Natural killer cell (primary cell): ENCODE results near the gene REC8. TPM values are rescaled to one million over a fixed set of nuclear protein-coding genes. Genes with fewer than 3 reads are reported as not detected.
"Not testable (repeated sequence)": the region's sequence is repeated elsewhere in the genome, so short reads cannot be mapped to it uniquely, and the experiment has no call there.

Source experiments
- ATAC-seq, 3 donors: fragments of 150-1000 bp in 2 of 3; fragments of 200-7000 bp in 1 of 3; cut with Tn5 transposase; 1 replicate in 1 of 3; 2 replicates in 2 of 3; pipeline ENCODE4 v1.10.0; 2021; ENCODE audit warnings: mild to moderate bottlenecking in 2 of 3, moderate library complexity in 2 of 3
- DNase-seq, 2 donors: peaks; one replicate each; pipeline versions ENCODE4 v3.0.0 to v3.0.0-alpha.2; 2013 to 2021; ENCODE audit warnings: mixed read lengths in 1 of 2
- H3K27ac ChIP-seq: one replicate; pipeline ENCODE4 v1.5.1; 2013; ENCODE audit warnings: mild to moderate bottlenecking, low read length
- H3K27me3 ChIP-seq: one replicate; pipeline ENCODE4 v1.6.1; 2013; ENCODE audit warnings: low read length; ENCODE audit not compliant: control insufficient read depth, insufficient read depth
- H3K36me3 ChIP-seq: one replicate; pipeline ENCODE4 v1.6.1; 2013; ENCODE audit warnings: low read length; ENCODE audit not compliant: control insufficient read depth, insufficient read depth
- H3K4me1 ChIP-seq: one replicate; pipeline ENCODE4 v1.6.1; 2013; ENCODE audit warnings: low read length; ENCODE audit not compliant: control insufficient read depth, insufficient read depth
- H3K4me3 ChIP-seq: one replicate; pipeline ENCODE4 v1.5.1; 2013; ENCODE audit warnings: low read length
- H3K9me3 ChIP-seq: one replicate; pipeline ENCODE4 v1.6.1; 2013; ENCODE audit warnings: low read length; ENCODE audit not compliant: control insufficient read depth, insufficient read depth
- H3K27ac Mint-ChIP-seq, 2 donors: one replicate each; pipeline ENCODE4 v1.8.0; 2022; ENCODE audit warnings: mild to moderate bottlenecking in 2 of 2, mixed read lengths in 2 of 2, moderate library complexity in 1 of 2
- H3K27me3 Mint-ChIP-seq, 2 donors: one replicate each; pipeline ENCODE4 v1.8.0; 2022; ENCODE audit warnings: low read depth in 2 of 2, mixed read lengths in 2 of 2
- H3K36me3 Mint-ChIP-seq: one replicate; pipeline ENCODE4 v1.8.0; 2022; ENCODE audit warnings: mixed read lengths
- H3K4me1 Mint-ChIP-seq, 2 donors: one replicate each; pipeline ENCODE4 v1.8.0; 2022; ENCODE audit warnings: mixed read lengths in 2 of 2
- H3K4me3 Mint-ChIP-seq: one replicate; pipeline ENCODE4 v1.8.0; 2022; ENCODE audit warnings: mild to moderate bottlenecking, moderate library complexity, mixed read lengths
- H3K9me3 Mint-ChIP-seq, 2 donors: one replicate each; pipeline ENCODE4 v1.8.0; 2022; ENCODE audit warnings: mixed read lengths in 2 of 2
- whole genome bisulfite sequencing: methylation state at CpG from one replicate; pipeline ENCODE4 v1.1.7; 2013; ENCODE audit warnings: missing lambda C conversion rate; ENCODE audit not compliant: insufficient coverage; 5-methylcytosine and 5-hydroxymethylcytosine counted together
- intact Hi-C: fragments of 100-400 bp; cut with micrococcal nuclease; formaldehyde crosslinking; loops from one replicate; pipeline ENCODE4 v1.14.2; 2022
- total RNA-seq, 4 donors: library from RNA; stranded (reverse); fragments of 120-200 nt in 1 of 4; gene quantifications; one replicate each; pipeline versions ENCODE4 v1.2.3 to v1.2.4, GENCODE V29; 2013 to 2022
- TF ChIP-seq, protein P1 (sequence below): fragments of 200-600 bp; IDR thresholded peaks from one replicate; pipeline ENCODE4 v1.8.0; 2022; ENCODE audit warnings: antibody characterized with exemption

Gene REC8
- total RNA-seq, 3 donors from 2014 or later (not counting 1 experiment from before 2014, with no cell fraction given) = 77.7 to 138 (median 103) TPM

DNA sequence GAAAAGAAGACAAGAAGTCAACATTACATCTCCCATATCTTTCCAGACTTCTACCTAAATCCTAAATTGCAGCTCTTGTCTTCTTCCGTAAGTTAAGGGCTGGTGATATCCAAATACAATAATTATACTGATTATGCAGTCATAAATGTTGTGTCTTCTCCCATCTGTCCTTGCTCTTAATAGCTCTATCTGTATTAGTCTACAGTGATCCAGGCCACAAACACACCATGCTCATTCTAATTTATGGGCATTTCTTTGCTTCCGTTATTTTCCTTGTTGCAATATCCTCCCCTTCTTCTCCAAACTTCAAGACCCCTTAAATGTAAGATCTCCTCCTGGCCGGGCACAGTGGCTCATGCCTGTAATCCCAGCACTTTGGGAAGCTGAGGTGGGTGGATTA is 47.6 kb downstream of the REC8 start:
- H3K27me3 Mint-ChIP-seq = no peaks in the 10 kb centered on the region
- H3K27me3 ChIP-seq = no peaks in the 10 kb centered on the region
- no peaks in the 10 kb centered on the region for H3K36me3 Mint-ChIP-seq
- H3K27ac ChIP-seq = no peak overlapping the region
- H3K4me1 Mint-ChIP-seq = peaks cover 19 to 21% of the 10 kb centered on the region in 2 donors
- H3K4me3 Mint-ChIP-seq = no peak overlapping the region
- TF ChIP-seq, protein P1, sequence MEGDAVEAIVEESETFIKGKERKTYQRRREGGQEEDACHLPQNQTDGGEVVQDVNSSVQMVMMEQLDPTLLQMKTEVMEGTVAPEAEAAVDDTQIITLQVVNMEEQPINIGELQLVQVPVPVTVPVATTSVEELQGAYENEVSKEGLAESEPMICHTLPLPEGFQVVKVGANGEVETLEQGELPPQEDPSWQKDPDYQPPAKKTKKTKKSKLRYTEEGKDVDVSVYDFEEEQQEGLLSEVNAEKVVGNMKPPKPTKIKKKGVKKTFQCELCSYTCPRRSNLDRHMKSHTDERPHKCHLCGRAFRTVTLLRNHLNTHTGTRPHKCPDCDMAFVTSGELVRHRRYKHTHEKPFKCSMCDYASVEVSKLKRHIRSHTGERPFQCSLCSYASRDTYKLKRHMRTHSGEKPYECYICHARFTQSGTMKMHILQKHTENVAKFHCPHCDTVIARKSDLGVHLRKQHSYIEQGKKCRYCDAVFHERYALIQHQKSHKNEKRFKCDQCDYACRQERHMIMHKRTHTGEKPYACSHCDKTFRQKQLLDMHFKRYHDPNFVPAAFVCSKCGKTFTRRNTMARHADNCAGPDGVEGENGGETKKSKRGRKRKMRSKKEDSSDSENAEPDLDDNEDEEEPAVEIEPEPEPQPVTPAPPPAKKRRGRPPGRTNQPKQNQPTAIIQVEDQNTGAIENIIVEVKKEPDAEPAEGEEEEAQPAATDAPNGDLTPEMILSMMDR = no peak
- DNase-seq (no peak), ATAC-seq (no peak)
- intact Hi-C loops = loop anchor here (5.0 kb wide), 1 partner anchor 93 kb away; the partner anchor contains the start of genes LTB4R and LTB4R2
- WGBS = 100% methylated on average over 1 of the region's 3 CpGs
- H3K36me3 ChIP-seq = peaks cover 4% of the 10 kb centered on the region
- peaks cover 16% of the 10 kb centered on the region for H3K4me1 ChIP-seq
- H3K4me3 ChIP-seq = no peak overlapping the region
- no peaks in the 10 kb centered on the region for H3K9me3 Mint-ChIP-seq
- no peak overlapping the region for H3K27ac Mint-ChIP-seq
- H3K9me3 ChIP-seq = no peaks in the 10 kb centered on the region

DNA sequence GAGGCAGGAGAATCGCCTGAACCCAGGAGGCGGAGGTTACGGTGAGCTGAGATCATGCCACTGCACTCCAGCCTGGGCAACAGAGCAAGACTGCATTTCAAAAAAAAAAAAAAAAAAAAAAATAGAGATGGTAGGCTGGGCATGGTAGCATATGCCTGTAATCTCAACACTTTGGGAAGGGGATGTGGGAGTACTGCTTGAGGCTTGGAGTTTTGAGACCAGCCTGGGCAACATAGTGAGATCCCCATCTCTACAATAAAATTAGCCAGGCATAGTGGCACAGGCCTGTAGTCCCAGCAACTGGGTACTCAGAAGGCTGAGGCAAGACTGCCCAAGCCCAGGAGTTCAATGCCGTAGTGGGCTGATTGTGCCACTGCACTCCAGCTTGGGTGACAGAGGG is 51.1 kb downstream of the REC8 start:
- intact Hi-C loops, ATAC-seq, H3K27ac Mint-ChIP-seq, H3K4me3 Mint-ChIP-seq, H3K27ac ChIP-seq, DNase-seq, H3K4me3 ChIP-seq, H3K4me1 Mint-ChIP-seq, H3K9me3 ChIP-seq, H3K27me3 ChIP-seq, H3K4me1 ChIP-seq, H3K27me3 Mint-ChIP-seq, H3K36me3 Mint-ChIP-seq, H3K36me3 ChIP-seq, H3K9me3 Mint-ChIP-seq: not testable (repeated sequence)
- 98% methylated on average over 4 of the region's 4 CpGs for WGBS

DNA sequence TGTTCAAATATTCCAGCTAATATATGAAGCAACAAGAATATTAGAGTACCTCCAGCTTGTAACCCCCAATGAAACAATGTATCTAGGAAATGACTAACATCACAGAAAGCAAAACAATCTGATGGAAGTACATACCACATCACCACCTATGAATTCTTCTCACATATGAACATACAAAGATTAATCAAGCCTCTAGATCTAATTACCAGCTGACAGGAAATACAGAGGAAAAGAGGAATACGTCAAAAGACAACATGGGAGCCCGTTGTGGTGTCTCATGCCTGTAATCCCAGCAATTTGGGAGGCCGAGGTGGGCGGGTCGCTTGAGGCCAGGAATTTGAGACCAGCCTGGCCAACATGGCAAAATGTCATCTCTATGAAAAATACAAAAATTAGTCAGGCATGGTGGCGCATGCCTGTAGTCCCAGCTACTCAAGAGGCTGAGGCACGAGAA is 52.8 kb downstream of the REC8 start:
- H3K4me1 ChIP-seq = no peaks in the 10 kb centered on the region
- no peak overlapping the region for H3K4me3 ChIP-seq
- H3K27ac ChIP-seq = no peak overlapping the region
- no peaks in the 10 kb centered on the region for H3K9me3 ChIP-seq
- peak overlapping the region; percentile 48 to 50 for H3K27ac Mint-ChIP-seq
- H3K4me1 Mint-ChIP-seq = peaks cover 9 to 10% of the 10 kb centered on the region in 2 donors
- H3K27me3 Mint-ChIP-seq = no peaks in the 10 kb centered on the region
- TF ChIP-seq, protein P1 = no peak
- no peaks in the 10 kb centered on the region for H3K27me3 ChIP-seq
- H3K36me3 ChIP-seq = peaks cover 7% of the 10 kb centered on the region
- no peak overlapping the region for H3K4me3 Mint-ChIP-seq
- DNase-seq (no peak), ATAC-seq (no peak)
- H3K36me3 Mint-ChIP-seq = no peaks in the 10 kb centered on the region
- 96% methylated on average over 7 of the region's 7 CpGs for WGBS
- no peaks in the 10 kb centered on the region for H3K9me3 Mint-ChIP-seq
- intact Hi-C loops = no loop called here

DNA sequence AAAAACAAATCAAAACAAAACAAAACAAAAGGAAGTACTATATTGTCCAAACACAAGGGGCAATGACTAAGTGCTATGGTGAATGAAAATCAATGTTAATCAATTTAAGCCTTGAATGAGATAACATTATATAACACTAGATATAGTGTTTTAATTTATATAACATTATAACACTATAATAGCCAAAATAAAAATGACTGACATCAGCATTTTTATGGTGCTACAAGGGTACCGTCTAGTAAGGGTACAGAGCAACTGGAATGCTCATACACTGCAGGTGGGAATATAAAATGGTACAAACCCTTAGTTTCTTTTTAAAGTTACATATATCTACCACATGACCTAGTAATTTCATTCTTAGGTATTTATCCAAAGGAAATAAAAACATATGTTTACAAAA is 54.6 kb downstream of the REC8 start:
- no peak for DNase-seq
- no peaks in the 10 kb centered on the region for H3K9me3 ChIP-seq
- ATAC-seq = no peak
- H3K4me3 ChIP-seq = no peak overlapping the region
- Mint-ChIP-seq H3K27ac (peak overlapping the region in 1 of 2 donors; percentile 32), H3K4me3 (no peak overlapping the region), H3K36me3 (no peaks in the 10 kb centered on the region), H3K27me3 (no peaks in the 10 kb centered on the region), H3K4me1 (peaks cover 10 to 15% of the 10 kb centered on the region in 2 donors), H3K9me3 (no peaks in the 10 kb centered on the region)
- intact Hi-C loops = no loop called here
- 83% methylated on average over 1 of the region's 1 CpG for WGBS
- H3K27me3 ChIP-seq = no peaks in the 10 kb centered on the region
- TF ChIP-seq, protein P1 = no peak
- H3K4me1 ChIP-seq = peaks cover 8% of the 10 kb centered on the region
- peaks cover 7% of the 10 kb centered on the region for H3K36me3 ChIP-seq
- H3K27ac ChIP-seq = no peak overlapping the region
